ENCODE data around the gene STMN1.

STMN1 gene

DNA sequence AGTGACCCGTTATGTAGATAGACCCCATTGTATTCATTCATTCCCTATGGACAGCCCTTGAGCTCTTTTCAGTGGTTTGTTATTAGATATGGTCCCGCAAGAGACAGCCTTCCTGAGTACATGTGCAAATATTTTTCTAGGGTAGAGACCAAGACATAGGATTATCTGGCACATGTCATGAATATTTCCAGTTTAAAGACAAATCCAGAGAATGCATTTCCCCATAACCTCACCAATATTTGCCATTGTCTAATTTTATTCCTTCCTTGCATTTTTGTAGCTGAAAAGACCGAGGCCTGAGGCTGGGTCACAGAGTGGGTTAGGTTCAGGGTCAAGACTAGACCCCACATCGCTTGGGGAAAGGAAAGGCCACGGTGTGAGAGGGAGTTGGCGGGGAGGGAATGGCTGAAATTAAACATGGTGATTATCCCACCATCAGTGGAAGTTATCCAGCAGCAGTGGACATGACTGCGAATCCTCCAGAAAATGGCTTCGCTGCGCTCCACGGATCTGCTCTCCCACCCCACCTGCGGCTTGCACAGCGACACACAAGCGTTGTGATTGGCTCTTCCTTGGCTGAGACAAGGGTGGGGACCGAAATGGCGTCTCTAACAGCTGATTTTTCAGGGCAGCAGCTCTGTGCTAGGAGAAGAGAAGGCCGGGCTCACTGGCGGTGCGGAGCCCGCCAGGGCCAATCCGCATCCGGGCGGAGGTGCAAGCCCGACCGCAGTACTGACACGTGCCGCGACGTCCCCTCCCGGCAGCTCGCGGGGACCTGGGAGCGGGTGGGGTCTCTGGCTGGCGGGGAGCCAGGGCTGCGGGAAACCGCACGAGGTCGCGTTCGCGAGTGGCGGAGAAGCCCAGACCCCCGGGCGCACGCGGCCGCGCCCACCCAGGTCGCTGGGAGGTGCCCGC lies 16.1 kb upstream of the STMN1 start:
- no peak for DNase-seq (ENCODE audit: low read depth in 3 of 3)

DNA sequence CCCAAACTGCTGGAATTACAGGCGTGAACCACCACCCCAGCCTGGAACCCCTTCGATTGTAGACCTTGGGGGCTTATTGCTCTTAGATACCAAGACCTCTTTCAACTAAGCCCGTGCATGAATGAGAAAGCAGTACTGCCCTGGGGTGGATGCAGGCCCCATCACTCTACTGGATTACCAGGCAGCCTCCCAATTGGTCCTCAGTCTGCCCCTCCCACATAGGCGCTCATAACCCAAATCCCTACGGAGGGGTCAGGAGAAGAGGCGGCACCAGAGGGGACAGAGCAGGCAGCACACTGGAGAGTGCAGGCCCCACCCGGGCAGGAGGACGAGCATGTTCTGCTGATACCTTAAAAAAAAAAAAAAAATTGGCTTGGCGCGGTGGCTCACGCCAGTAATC lies 12.4 kb upstream of the STMN1 start:
- DNase-seq (ENCODE audit: low read depth in 3 of 3): no peak

DNA sequence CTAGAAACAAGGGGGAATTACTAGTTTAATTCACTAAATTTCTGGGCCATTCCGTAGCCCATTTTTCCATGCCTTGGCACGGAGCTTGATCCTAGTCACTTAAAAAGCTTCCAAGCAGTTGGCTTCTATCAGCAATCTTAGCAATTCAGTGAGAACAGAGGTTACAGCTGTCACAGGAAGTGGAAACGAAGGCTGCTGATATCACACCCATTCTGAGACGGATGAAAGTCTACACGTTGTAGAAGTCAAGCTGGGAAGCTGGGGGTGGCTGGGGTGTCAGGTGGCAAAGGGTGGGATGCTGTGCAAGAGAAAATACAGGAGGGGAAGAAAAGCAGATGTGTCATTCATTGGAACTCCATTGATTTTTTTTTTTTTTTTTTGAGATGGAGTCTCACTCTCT lies 11.8 kb upstream of the STMN1 start:
- DNase-seq (ENCODE audit: low read depth in 3 of 3): no peak

DNA sequence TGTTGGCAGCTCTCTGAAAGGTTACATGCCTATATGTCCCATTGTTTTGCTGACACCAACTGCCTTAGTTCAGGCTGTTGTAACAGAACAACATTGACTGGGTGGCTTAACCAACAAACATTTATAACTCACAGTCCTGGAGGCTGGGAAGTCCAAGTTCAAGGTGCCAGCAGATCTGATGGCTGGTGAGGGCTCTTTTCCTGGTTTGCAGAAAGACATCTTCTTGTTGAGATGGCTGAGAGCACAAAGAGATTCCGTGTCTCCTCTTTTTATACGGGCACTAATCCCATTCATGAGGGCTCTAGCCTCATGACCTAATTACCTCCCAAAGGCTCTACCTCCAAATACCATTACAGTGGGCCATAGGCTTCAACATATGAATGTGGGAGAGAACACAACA lies 10.2 kb upstream of the STMN1 start:
- DNase-seq (ENCODE audit: low read depth in 3 of 3): no peak

DNA sequence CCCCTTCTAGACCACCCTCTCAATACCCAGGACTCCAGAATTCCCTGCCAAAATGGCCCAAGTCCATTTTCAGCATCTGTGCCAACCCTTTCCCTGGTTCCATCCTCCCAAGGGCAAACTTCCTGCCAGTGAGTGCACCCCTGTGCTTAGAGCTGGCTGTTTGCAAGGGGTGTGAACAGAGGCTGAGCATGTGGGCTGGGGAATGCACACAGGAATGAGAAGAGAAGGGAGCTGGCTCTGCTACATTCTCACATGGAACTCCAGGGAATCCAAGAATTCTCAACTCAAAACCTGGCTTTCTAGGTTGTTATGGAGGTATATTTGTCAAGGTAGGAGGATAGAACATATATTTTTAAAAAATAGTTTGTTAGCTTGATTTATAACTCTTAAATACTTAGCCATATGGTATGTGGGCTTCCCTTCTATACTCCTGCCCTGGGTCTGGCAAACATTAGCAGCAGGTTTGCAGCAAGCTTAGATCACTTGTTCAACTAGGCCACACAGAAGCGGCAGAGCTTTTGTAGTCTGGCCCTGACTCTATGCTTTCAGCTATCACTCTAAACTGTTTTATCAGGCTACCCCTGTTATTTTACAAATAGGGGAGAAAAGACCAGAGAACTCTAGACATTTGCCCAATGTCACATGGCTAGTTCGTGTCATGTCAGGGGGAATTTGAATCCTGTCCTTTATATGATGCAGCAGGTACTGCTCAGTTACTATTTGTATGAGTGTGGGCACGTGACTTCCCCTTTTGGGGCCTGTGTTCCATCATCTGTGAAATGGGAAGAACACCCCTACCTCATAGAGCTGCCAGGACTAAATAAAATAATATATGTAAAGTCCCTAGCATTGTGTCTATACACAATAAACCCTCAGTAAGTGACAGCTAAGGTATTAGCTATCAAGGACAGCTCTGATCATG lies 8.1 kb upstream of the STMN1 start:
- DNase-seq (ENCODE audit: low read depth in 3 of 3): no peak

DNA sequence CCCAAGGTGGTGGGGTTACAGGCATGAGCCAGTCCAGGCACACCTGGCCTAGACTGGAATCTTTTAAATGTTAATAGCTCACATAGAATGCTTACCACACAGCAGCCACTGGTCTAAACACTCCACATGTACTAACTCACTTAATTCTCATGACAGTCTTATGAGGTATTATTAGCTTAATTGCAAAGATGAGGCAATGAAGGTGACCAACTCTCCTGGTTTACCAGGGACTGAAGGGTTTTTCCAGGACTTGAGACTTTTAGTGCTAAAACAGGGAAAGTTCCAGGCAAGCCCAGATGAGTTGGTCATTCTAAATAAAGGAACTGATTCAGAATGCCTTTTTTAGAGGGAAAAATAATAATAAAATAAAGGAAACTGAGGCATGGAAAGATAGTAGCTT lies 7.0 kb upstream of the STMN1 start:
- DNase-seq (ENCODE audit: low read depth in 3 of 3): no peak

DNA sequence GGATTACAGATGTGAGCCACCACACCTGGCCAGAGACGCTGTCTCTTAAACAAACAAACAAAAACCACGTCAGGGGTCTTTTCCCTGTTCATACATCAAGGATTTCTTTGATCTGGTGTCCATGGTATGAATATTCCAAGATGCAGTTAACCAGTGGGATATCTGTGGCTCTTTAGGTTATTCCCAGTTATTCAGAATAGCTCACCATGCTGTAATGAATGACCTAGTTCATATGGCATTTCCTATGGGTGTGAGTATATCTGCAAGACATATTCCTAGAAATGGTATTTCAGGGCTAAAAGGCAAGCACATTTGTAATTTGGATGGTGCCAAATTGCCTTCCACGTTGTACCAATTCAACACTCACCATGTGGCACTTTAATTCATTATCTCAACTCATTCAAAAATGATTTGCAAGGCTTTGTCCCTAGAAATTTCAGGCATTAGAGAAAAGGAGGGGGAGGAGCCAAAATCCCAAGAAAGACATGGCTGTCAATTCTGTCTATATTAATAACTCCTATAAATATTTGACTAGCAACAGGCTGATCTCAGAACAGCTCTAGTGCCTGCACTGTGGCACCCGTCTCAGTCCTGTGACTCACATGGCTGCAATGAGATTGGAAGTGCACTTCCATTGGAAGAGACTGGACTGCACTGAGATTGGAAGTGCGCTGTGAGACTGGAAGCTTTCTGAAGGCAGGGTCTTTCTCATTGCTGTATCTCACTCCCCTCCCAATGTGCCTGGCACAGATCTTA lies 6.0 kb upstream of the STMN1 start:
- DNase-seq (ENCODE audit: low read depth in 3 of 3): no peak

DNA sequence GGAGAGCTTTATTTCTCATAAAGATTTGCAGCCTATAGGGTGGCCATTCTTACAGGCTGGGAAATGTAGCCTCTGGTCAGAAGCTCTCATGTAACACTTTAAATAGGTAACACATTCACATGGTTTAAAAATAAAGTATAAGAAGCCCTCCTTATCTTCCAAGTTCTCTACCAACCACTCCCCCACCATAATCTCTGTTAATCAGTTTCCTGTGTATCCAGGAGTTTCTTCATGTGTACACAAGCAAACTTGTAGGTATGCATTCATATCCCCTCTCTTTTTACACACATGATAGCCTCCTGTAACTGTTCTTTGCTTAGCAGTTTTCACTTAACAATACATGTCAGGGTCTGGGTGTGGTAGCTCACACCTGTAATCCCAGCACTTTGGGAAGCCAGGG lies 4.9 kb upstream of the STMN1 start:
- DNase-seq (ENCODE audit: low read depth in 3 of 3): no peak

DNA sequence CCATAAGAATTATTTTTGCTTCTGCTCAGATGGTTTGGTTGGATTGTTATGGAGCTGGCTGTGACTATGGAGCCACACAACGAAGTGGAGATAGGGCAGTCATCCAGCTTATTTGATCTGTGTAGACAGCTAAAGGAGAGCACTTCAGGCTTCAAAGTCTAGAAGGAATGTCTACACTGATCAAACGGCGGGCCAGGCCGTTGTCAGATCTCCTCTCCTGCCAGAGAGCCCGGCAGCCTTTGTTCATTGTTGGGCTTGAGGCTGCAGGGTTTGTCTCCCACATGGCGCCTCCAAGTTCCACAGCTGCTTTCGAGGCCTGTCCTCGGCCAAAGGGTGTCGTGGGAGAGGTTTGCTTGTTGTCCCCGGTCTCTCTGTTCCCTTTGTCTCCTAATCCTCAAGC lies 2.8 kb upstream of the STMN1 start:
- no peak for DNase-seq (ENCODE audit: low read depth in 3 of 3)

DNA sequence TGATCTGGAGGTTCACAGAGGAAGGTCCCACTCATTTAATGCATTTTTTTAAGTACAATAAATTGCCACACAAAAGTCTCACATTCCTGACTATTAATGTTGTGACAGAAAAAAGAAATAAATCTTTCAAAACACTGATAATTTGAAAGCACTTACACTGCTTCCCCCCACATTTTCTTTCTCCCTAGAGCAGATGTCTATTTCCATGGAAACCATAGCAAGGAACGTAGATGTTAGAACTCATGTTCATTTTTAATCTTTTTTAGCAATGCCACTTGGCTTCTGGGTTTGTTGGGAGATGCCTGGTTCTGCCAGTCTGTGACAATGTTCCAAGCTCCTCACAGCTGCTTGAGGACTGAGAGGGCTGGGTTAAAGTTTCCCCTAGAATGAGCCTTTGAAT lies 1.9 kb upstream of the STMN1 start:
- DNase-seq (ENCODE audit: low read depth in 3 of 3): no peak

DNA sequence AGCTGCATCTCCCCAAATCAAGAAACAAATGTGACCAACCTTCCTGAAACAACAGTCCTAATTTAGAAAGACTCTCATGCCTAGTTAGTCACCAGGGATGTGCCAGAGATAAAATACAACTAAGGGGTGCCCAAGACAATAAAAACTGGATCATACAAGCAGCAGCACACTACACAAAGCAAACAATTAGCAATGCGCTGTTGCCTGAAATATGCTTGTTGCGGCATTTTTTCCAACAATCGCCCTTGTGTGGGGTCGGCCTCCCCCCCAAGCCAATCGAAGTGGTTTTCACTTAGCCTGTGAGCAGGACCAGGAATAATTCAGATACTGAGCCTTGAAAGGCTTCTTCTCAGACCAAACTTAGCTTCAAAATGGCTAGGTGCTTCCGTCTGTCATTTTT lies 1.4 kb upstream of the STMN1 start:
- DNase-seq (ENCODE audit: low read depth in 3 of 3): no peak

DNA sequence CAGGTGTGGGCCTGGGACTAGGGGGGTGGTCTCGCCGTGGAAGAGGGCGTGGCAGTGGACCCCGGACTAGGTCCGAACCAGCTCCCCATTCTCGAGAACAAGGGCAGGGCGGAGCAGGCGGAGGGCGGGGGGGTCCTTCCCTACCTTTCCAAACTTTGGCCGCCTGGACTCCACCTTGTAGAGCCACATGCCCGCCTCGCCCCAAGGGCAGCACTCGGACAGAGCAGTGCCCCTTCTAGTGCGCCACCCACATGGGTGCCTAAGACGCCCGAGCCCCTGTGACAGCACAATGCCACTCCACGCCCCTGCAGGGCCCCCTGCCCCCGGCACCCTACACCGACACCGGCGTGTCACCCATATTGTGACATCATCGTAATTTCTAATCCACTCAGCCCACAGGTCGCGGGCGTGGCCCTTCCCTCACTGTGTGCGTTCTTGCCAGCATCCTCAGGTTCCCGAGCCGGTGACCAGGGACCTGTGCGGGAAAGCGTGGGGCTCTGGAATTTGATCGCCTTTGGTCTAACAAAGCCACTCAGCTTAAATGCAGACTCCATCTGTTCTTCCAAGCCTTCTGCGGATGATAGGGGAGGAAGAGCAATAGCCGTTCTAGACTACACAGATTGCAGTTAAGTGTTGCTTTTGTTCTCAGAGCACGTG lies 553 bp upstream of the STMN1 start:
- DNase-seq (ENCODE audit: low read depth in 3 of 3): no peak

DNA sequence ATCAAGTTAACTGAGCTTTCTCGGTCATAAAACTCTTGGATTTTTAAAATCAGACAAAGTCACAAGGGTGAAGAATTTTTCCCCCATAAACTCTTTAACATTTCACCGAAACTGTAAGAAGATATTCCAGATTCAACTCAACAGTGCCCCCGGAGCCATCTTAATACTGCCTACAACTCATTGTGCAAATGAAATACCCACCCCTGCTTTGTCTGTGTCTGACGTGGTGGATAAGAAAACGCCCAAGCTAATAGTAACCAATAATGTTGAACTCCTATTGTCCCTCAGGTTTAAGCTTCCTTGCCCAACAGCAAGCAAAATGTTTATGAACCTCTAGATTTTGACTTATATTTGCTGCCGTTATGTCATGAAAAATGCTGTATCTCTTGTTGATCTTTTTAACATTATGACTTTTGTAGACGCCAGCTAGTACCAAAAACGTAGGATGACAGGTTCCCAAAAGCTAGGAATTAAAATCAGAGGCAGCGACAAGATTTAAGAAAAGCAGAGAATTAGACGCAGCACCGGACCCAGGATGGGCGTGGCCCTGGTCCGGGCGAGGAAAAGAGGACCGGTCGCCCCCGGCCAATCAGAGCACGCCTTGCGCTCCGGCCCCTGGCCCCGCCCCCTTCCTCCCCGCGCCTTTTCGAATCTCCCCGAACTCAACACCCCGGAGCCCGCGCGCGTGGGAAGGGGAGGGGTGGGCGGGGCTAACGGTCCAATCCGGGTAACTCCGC lies 1.1 kb downstream of the STMN1 start:
- DNase-seq (ENCODE audit: low read depth in 3 of 3): peak; percentile 93 to 99 (median 93)

DNA sequence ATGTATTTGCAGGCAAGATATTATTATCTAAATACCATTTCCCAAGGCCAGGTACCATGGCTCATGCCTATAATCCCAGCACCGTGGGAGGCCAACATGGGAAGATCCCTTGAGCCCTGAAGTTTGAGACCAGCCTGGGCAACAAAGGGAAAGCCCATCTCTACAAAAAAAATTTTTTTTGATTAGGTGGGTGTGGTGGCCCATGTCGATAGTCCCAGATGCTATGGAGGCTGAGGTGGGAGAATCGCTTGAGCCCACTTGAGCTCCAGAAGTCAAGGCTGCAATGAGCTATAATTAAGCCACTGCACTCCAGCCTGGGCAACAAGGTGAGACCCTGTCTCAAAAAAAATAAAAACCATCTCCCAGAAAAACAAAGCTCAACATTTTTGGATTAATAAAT lies 2.2 kb downstream of the STMN1 start:
- no peak for DNase-seq (ENCODE audit: low read depth in 3 of 3)

DNA sequence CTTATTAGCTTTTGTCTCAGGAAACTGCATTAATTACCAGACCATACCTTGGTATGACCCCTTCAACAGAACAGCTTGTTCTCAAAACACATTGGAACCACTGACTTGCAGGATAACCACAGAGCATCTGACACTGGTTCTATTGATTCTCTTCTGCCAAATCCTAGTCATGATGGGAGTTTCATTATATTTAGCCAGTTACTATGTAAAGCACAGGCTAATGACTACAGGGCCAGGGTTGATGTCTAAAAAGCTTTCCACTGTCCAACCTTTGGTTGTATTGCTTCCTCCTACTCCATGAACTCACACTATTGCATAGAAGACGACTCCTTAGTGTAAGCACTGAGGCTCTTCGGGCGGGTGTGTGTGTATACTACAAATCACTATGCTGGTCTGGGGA lies 3.8 kb downstream of the STMN1 start:
- DNase-seq (ENCODE audit: low read depth in 3 of 3): no peak

DNA sequence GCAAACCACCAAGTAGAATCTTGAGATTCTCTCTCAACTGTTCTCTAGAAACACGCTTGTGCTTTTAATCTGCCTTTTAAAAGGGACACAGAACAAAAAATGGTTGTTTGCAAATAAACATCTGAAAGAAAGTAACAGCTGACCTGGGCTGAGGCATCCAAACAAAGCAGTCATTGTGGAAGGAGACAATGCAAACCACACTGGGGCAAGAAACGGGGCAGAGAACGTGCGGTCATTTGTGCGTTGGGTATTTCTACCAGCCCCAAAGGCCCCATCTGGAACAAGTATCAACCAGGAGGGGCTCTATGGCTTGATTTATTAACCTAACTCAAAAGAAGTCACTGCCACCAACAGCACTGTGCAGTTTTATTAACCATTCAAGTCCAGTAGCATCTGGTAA lies 6.0 kb downstream of the STMN1 start:
- DNase-seq (ENCODE audit: low read depth in 3 of 3): no peak

DNA sequence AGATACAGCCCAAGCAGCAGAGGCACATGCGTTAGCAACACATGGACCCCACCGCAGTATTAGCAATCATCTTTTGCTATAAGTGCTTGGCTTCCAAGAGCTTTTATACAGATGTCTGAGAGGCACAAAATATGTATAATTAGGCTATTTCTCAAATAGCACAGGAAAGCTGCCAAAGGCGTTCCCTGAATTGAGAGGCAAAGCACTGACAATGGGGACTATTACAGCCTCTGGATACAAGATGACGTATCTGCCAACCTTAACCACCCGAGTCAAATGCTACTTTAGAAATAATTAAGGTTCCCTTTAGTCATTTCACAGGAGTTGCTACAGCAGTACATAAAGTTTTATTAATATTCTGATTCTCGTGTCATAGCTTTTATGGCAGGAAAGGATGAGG lies 6.4 kb downstream of the STMN1 start:
- no peak for DNase-seq (ENCODE audit: low read depth in 3 of 3)

DNA sequence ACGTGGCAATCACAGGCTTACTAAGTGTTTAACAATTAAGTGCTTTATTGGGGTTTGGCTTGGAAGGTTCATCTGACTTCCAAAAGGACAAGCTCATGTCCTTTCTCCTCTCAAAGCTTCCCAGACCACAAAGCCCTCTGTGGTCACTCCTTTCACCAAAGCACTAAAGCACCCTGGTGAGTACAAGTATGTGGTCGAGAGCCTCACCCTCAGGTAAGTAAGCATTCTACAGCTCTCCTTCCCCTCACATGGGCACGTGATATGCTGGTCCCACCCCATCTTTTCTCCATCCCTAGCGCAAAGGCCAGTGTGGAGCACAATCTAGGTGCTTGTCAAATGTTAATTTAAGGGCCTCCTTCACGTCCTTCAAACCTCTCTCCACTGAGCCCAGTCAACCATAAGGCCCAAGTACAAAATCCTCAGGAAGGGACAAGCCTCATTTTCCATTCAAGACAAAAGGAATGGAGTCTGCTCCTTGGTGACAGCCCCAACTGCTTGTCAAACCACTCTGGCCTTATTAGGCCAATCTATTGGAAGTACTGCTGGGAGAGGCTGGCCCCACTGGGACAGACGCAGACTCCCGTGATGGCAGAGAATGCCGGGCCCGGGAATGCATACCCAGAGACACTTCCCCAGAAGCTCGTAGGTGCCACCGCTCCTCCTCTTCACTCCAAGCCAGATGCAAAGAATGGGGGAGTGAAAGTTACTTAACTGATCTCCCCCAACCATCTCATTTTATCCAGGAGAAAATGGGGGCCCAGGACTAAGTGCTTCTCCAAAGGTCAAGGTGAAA lies 7.8 kb downstream of the STMN1 start:
- no peak for DNase-seq (ENCODE audit: low read depth in 3 of 3)

DNA sequence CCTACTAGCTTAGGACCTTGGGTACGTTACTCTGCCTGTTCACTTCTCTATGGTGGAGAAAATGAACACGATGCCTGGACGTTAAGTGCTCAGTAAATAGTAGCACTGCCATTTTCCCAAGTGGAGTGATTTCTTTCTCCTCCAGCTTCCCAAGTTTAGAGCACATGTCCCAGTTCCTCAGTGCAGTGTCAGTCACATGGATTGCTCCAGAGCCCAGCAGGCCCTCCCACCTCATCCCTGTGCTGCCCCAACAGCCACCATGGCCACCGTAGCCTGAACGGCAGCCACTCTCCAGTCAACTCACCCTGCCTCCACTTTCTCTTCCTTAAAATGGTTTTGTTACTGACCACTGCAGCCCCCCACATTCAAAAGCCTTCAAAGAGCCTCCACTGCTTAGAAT lies 8.5 kb downstream of the STMN1 start:
- DNase-seq (ENCODE audit: low read depth in 3 of 3): no peak

DNA sequence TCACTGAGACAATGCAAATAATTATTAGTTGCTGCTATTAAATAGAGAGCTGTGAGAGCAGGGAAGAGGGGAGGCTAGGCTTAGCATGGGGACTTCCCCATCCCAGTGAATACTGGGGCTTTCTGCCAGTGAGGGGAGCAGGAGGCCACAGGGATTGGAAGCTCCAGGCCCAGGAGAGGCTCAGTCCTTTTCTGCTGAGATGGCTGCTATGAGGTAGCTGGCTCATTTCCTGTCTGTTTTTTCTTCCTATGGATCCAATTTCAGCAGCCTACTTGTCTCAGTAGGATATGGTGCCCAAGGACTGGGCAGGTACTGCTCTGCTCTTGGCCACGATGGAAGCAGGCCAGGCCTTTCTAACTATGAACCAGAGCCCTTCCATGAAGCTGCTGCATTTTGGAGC lies 10.0 kb downstream of the STMN1 start:
- no peak for DNase-seq (ENCODE audit: low read depth in 3 of 3)

Measured in stimulated activated CD4-positive, alpha-beta T cell treated with anti-CD3 and anti-CD28 coated beads, TNF-alpha, amount 100 ng/mL, for 48 hours (primary cell).